ENCODE measurements around the gene ETS1. TPM values are rescaled to one million over a fixed set of nuclear protein-coding genes. Genes with fewer than 3 reads are reported as not detected.

The ETS1 gene
- polyA plus RNA-seq, 1 experiment, result 32.3 TPM

DNA sequence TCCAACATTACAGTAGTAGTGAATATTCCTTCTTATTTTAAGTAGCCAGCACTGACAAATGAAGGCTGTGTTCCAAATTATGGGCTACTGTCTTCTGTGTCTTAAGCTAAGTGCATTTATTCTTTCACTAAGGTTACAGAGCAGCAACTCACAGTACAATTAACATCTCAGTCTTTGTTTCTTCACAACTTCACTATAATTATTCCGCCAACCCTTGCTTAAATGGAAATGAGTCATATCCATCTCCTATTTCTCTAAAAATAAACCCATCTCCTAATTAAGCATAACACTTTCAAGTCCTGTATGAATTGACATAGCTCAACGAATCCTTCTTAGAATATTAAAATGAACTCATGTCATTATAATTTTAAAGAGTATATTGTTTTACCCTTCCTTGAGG is 6.7 kb downstream of the ETS1 start:
- POLR2A ChIA-PET, result no interaction called here
- TF ChIP-seq, protein P1, sequence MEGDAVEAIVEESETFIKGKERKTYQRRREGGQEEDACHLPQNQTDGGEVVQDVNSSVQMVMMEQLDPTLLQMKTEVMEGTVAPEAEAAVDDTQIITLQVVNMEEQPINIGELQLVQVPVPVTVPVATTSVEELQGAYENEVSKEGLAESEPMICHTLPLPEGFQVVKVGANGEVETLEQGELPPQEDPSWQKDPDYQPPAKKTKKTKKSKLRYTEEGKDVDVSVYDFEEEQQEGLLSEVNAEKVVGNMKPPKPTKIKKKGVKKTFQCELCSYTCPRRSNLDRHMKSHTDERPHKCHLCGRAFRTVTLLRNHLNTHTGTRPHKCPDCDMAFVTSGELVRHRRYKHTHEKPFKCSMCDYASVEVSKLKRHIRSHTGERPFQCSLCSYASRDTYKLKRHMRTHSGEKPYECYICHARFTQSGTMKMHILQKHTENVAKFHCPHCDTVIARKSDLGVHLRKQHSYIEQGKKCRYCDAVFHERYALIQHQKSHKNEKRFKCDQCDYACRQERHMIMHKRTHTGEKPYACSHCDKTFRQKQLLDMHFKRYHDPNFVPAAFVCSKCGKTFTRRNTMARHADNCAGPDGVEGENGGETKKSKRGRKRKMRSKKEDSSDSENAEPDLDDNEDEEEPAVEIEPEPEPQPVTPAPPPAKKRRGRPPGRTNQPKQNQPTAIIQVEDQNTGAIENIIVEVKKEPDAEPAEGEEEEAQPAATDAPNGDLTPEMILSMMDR (IDR thresholded peaks at IDR 0.05; ENCODE audit: low read depth, low read length), result no peak
- Histone ChIP-seq H3K9me3 (ENCODE audit: control insufficient read depth, insufficient read depth, low read length) (no peaks in the 10 kb centered on the region), H3K27ac (ENCODE audit: low read depth, low read length) (no peak overlapping the region), H3K4me3 (ENCODE audit: low read depth, low read length) (no peak overlapping the region), H3K27me3 (ENCODE audit: control insufficient read depth, insufficient read depth, low read length) (no peaks in the 10 kb centered on the region)
- DNase-seq (ENCODE audit: low read depth, low spot score), result no peak
- CTCF ChIA-PET, result interaction anchor here (1.0 kb wide), 1 partner anchor 250 kb away, joined by 3 read pairs; no protein-coding TSS in a partner anchor

DNA sequence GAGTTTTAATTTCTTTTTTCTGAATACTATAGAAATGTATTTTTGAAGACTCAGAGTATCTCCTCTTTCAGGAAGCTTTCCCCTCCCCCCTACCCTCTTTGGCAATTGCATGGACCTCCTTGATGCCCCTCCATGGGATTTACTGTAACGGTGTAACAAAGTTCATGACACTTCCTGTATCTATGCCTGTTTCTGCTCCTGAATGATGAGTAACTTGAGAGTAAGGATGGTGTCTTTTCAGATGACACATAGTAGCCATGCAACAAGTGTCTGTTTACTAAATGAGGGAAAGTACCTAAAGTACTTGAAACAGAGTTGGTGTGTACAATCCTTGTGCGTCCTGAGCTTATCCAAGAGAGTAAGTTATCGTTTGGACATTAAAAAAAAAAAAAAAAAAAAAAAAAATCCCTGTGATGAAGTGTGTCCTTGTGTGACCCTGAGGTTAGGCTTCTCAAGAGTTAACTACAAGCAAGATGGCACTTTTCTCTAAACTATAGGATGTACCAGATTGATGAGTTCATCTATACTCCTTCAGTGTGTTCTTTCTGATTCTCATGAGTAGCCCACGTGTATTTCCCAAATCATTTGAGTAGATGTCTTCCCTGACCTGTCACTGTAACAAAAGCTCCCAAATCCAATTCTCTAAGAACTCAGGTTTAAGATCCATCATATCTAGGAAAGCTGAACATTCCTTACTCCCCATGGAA is 7.4 kb downstream of the ETS1 start:
- no peak for DNase-seq (ENCODE audit: low read depth, low spot score)
- CTCF ChIA-PET, result interaction anchor here (0.6 to 1.0 kb wide), 2 partner anchors 251 to 358 kb away, joined by 3 to 4 read pairs; no protein-coding TSS in a partner anchor
- no peak overlapping the region for H3K4me3 ChIP-seq (ENCODE audit: low read depth, low read length)
- H3K9me3 ChIP-seq (ENCODE audit: control insufficient read depth, insufficient read depth, low read length), result no peaks in the 10 kb centered on the region
- H3K27me3 ChIP-seq (ENCODE audit: control insufficient read depth, insufficient read depth, low read length), result no peaks in the 10 kb centered on the region
- no peak overlapping the region for H3K27ac ChIP-seq (ENCODE audit: low read depth, low read length)
- TF ChIP-seq, protein P1 (IDR thresholded peaks at IDR 0.05; ENCODE audit: low read depth, low read length), result no peak
- POLR2A ChIA-PET, result no interaction called here

DNA sequence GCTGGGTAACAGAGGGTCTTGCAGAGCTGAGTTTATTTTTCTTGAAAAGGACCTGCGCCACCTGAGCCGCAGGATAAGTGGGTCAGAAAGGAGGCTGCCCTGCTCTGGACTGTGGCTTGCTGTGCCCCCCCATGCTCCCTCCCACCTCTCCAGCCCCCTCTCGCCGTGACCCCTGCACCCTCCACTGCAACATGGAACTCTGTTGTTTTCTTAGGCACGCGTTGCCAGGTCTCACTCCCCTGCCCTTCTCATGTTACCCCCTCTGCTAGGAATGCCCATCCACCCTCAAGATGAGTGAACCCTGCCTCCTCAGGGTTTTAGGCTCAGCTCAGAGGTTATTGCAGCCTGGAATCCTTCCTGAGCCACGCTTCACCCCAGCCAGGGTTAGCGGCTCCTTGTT is 10.8 kb downstream of the ETS1 start:
- ChIA-PET POLR2A (interaction anchor here (1.4 kb wide), 1 partner anchor 32 kb away, joined by 5 read pairs; no protein-coding TSS in a partner anchor), CTCF (interaction anchor here (0.8 kb wide), 1 partner anchor 54 kb away, joined by 3 read pairs; no protein-coding TSS in a partner anchor)
- Histone ChIP-seq H3K27ac (ENCODE audit: low read depth, low read length) (no peak overlapping the region), H3K9me3 (ENCODE audit: control insufficient read depth, insufficient read depth, low read length) (no peaks in the 10 kb centered on the region), H3K4me3 (ENCODE audit: low read depth, low read length) (no peak overlapping the region), H3K27me3 (ENCODE audit: control insufficient read depth, insufficient read depth, low read length) (no peaks in the 10 kb centered on the region)
- DNase-seq (ENCODE audit: low read depth, low spot score), result no peak
- TF ChIP-seq, protein P1 (IDR thresholded peaks at IDR 0.05; ENCODE audit: low read depth, low read length), result no peak

GRCh38 chr11:128575961-128576350 is 11.4 kb downstream of the ETS1 start:
- DNase-seq (ENCODE audit: low read depth, low spot score), result no peak
- POLR2A ChIA-PET, result interaction anchor here (1.4 kb wide), 1 partner anchor 31 kb away, joined by 5 read pairs; no protein-coding TSS in a partner anchor
- Histone ChIP-seq H3K27ac (ENCODE audit: low read depth, low read length) (no peak overlapping the region), H3K9me3 (ENCODE audit: control insufficient read depth, insufficient read depth, low read length) (no peaks in the 10 kb centered on the region), H3K27me3 (ENCODE audit: control insufficient read depth, insufficient read depth, low read length) (no peaks in the 10 kb centered on the region), H3K4me3 (ENCODE audit: low read depth, low read length) (no peak overlapping the region)
- TF ChIP-seq, protein P1 (IDR thresholded peaks at IDR 0.05; ENCODE audit: low read depth, low read length), result no peak
- CTCF ChIA-PET, result interaction anchor here (0.8 kb wide), 1 partner anchor 55 kb away, joined by 3 read pairs; no protein-coding TSS in a partner anchor

All from AG04450 (cell line).